Placental pericyte (primary cell): ENCODE data around the gene CBFB. TPM values are rescaled to one million over a fixed set of nuclear protein-coding genes. Genes with fewer than 3 reads are reported as not detected.

Source experiments
- small RNA-seq: library from RNA; depleted of rRNA; stranded (forward); fragments of <200 nt; gene quantifications from one replicate; pipeline ENCODE3, GENCODE V24; 2012; ENCODE audit warnings: low replicate concordance
- total RNA-seq: library from RNA; depleted of rRNA; stranded (reverse); fragments of >200 nt; gene quantifications from 2 replicates; pipeline ENCODE4 v1.2.3, GENCODE V29; 2012

Gene CBFB
- 88.4 and 124 TPM in 2 replicates for total RNA-seq

DNA sequence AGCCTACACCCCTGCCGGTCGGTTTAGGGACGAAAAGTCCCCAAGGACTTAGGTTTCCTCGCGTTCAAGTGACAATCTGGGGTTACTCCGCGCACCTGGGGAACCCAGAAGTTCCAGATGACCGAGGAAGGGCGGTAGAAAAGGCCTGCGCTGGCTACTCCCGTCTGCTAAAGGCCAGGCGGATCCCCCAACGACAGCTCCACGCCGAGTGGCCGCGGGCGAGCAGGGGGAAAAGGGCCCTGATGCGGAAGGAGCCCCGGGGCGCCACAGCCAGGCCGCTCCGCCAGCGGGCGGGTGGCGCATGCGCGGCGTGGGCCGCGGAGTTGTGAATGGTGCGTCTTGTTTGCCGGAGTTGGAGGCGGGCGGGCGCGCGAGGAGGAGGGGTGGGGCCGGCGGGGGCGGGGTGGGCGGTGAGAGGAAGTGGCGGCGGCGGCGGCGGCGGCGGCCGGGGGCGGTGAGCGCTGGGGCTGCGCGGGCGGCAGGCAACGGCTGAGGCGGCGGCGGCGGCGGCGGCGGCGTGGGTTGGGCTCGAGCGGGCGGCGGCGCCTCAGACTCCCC, at the start of gene CBFB:
Gene CBFB, plus strand, starts transcription at position 454 of the 558 bp plus-strand sequence. CDS start 259 bp downstream, outside the sequence.

DNA sequence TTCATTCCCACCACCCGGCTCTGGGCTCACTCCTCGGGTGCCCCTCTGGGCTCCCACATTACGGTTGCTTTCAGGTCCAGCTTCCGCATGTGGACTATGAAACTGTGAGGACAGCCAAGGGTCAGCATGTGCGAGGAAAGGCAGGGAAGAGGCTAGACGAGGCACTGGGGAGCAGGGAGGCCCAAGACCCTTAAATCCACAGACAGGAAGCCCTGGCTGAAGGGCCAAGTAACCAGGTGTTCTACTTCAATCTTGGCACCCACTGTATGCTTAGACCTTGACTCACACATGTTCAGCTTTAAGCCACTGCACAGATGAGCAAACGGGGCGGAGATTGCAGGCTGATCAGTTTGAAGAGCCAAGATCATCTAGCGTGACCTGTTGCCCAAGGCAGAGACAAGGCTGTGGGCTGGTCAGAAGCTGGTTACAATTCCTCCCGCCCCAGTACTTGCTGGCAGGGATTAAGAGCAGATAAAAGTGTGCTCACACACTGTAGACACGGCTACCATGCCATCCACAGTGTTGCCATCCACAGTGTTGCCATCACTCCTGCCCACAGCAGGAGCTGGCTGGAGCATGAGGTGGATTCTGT, 40.7 kb upstream of the CBFB start, which contains the start of gene CES4A:
Gene CES4A, plus strand, starts transcription at position 393 of the 592 bp plus-strand sequence. Its CDS starts 184 bp downstream, at position 577.

DNA sequence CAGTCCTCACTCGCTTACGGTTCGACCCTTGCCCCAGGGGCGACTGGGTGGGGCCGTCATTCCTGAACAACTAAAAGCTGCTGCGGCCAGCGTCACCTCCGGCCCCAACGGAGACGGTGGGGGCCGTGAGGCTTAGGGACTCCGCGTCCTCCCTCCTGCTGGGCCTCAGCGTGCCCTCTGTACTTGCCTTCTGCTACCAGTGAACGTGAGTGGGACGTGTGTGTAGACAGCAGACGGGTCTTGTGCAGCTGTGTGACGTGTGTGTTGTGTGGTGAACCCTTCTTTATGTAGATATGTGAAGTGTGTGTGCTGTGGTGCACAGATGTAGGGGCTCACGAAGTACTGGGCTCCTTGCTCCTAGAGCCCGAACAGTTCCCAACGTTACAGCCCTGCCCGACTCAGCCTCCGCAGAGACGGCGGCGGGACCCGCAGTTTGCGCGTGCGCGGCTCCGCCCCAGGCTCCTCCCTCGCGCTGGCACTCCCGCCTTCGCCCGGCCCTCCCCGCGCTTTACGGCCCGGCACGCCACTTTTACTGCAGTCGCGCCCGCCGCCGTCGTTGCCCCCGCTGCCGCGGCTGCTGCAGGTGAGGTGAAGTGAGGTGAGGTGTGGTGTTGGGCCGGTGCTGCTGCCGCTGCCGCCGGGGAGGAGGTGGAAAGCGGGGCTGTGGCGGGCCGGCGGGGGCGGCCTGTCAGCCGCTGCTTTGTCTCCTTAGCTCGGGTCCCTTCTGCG, 80.6 kb downstream of the CBFB start, which contains the start of gene PHAF1:
Gene PHAF1, plus strand, starts transcription at position 535 of the 729 bp plus-strand sequence. CDS start 235 bp downstream, outside the sequence.

Small RNA genes lying within 50 kb of the gene (small RNA-seq; reads per million reads assigned to genes)
- gene RN7SL543P = not detected

Other genes with a start within 250 kb of the CBFB start
- gene TERB1, start 227.6 kb upstream of the CBFB start, total RNA-seq = 0.14 TPM in 1 of 2 replicates, not detected in the other
- gene NAE1, start 198.2 kb upstream of the CBFB start, total RNA-seq = 31.5 and 70.3 TPM in 2 replicates
- not detected in 2 replicates for gene CA7, start 184.7 kb upstream of the CBFB start, total RNA-seq
- 20.1 and 25.2 TPM in 2 replicates for gene PDP2, start 148.6 kb upstream of the CBFB start, total RNA-seq
- not detected in 2 replicates for gene CDH16, start 110.3 kb upstream of the CBFB start, total RNA-seq
- gene RRAD, start 103.6 kb upstream of the CBFB start, total RNA-seq = 11.0 and 25.8 TPM in 2 replicates
- gene CIAO2B, start 94.7 kb upstream of the CBFB start, total RNA-seq = 149 and 154 TPM in 2 replicates
- 38.7 and 46.4 TPM in 2 replicates for gene CES2, start 93.6 kb upstream of the CBFB start, total RNA-seq
- 0.22 TPM in 1 of 2 replicates, not detected in the other for gene CES3, start 67.9 kb upstream of the CBFB start, total RNA-seq
- 2.7 and 2.8 TPM in 2 replicates for gene CES4A, start 40.6 kb upstream of the CBFB start, total RNA-seq
- 14.0 and 21.0 TPM in 2 replicates for gene PHAF1, start 80.8 kb downstream of the CBFB start, total RNA-seq
- gene B3GNT9, start 121.8 kb downstream of the CBFB start, total RNA-seq = 57.3 and 63.7 TPM in 2 replicates
- gene TRADD, start 130.8 kb downstream of the CBFB start, total RNA-seq = 19.8 and 24.3 TPM in 2 replicates
- gene FBXL8, start 130.8 kb downstream of the CBFB start, total RNA-seq = 9.6 and 12.7 TPM in 2 replicates
- 2.4 and 9.4 TPM in 2 replicates for gene HSF4, start 135.6 kb downstream of the CBFB start, total RNA-seq
- 13.6 and 15.6 TPM in 2 replicates for gene NOL3, start 141.4 kb downstream of the CBFB start, total RNA-seq
- gene MATCAP1, start 154.8 kb downstream of the CBFB start, total RNA-seq = 5.0 and 11.2 TPM in 2 replicates
- not detected in 2 replicates for gene EXOC3L1, start 161.0 kb downstream of the CBFB start, total RNA-seq
- gene E2F4, start 163.0 kb downstream of the CBFB start, total RNA-seq = 69.6 and 120 TPM in 2 replicates
- gene ELMO3, start 170.0 kb downstream of the CBFB start, total RNA-seq = 0.72 and 0.88 TPM in 2 replicates
- gene TMEM208, start 198.0 kb downstream of the CBFB start, total RNA-seq = 36.4 and 42.0 TPM in 2 replicates
- 7.0 and 40.2 TPM in 2 replicates for gene FHOD1, start 218.3 kb downstream of the CBFB start, total RNA-seq
- gene SLC9A5, start 219.8 kb downstream of the CBFB start, total RNA-seq = 1.1 and 1.6 TPM in 2 replicates